22Rv1 (cell line): Measurements from ENCODE around the gene EVA1C.

Experiments
- ZFX ChIP-seq: fragments of 450-650 bp; IDR thresholded peaks from 2 replicates; pipeline ENCODE4 v1.6.1; 2017; ENCODE audit warnings: antibody characterized with exemption, borderline replicate concordance
- TF ChIP-seq, protein P1 (sequence below): fragments of 450-650 bp; IDR thresholded peaks from 2 replicates; pipeline ENCODE4 v1.5.1; 2017; ENCODE audit warnings: mild to moderate bottlenecking

GRCh38 chr21:32548978-32549377 is 136.5 kb downstream of the EVA1C start:
- TF ChIP-seq, protein P1, sequence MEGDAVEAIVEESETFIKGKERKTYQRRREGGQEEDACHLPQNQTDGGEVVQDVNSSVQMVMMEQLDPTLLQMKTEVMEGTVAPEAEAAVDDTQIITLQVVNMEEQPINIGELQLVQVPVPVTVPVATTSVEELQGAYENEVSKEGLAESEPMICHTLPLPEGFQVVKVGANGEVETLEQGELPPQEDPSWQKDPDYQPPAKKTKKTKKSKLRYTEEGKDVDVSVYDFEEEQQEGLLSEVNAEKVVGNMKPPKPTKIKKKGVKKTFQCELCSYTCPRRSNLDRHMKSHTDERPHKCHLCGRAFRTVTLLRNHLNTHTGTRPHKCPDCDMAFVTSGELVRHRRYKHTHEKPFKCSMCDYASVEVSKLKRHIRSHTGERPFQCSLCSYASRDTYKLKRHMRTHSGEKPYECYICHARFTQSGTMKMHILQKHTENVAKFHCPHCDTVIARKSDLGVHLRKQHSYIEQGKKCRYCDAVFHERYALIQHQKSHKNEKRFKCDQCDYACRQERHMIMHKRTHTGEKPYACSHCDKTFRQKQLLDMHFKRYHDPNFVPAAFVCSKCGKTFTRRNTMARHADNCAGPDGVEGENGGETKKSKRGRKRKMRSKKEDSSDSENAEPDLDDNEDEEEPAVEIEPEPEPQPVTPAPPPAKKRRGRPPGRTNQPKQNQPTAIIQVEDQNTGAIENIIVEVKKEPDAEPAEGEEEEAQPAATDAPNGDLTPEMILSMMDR, result no peak
- TF ChIP-seq ZFX, result no peak
